H9 (cell line): ENCODE results near the gene TMEM229B. TPM values are rescaled to one million over a fixed set of nuclear protein-coding genes. Genes with fewer than 3 reads are reported as not detected.

Experiments
- DNase-seq: peaks from one replicate; pipeline ENCODE4 v3.0.0-alpha.2; 2017
- H2AFZ ChIP-seq: one replicate; pipeline ENCODE4 v1.6.1; 2013; ENCODE audit warnings: mild to moderate bottlenecking, low read length, control low read depth, moderate library complexity
- H2AK5ac ChIP-seq: 2 replicates; pipeline ENCODE4 v1.6.1; 2013; ENCODE audit warnings: low read length, control low read depth, mixed read lengths; ENCODE audit not compliant: insufficient read length
- H2BK120ac ChIP-seq: one replicate; pipeline ENCODE4 v1.6.1; 2013; ENCODE audit warnings: low read depth, mild to moderate bottlenecking, low read length, control low read depth, inconsistent platforms; ENCODE audit not compliant: poor library complexity, severe bottlenecking
- H2BK12ac ChIP-seq: 2 replicates; pipeline ENCODE4 v1.6.1; 2013; ENCODE audit warnings: low read length, control low read depth, mixed read lengths, low read depth; ENCODE audit not compliant: insufficient read length
- H2BK15ac ChIP-seq: 2 replicates; pipeline ENCODE4 v1.6.1; 2013; ENCODE audit warnings: low read depth, low read length, control low read depth
- H2BK20ac ChIP-seq: one replicate; pipeline ENCODE4 v1.6.1; 2013; ENCODE audit warnings: low read depth, mild to moderate bottlenecking, low read length, control low read depth, inconsistent platforms; ENCODE audit not compliant: poor library complexity, severe bottlenecking
- H2BK5ac ChIP-seq: 2 replicates; pipeline ENCODE4 v1.6.1; 2013; ENCODE audit warnings: low read length, control low read depth, mixed read lengths; ENCODE audit not compliant: insufficient read length
- H3K14ac ChIP-seq: 2 replicates; pipeline ENCODE4 v1.6.1; 2013; ENCODE audit warnings: low read length, control low read depth; ENCODE audit not compliant: insufficient read depth
- H3K18ac ChIP-seq: 2 replicates; pipeline ENCODE4 v1.6.1; 2013; ENCODE audit warnings: low read depth, mild to moderate bottlenecking, mixed read lengths, low read length, control low read depth; ENCODE audit not compliant: insufficient read length
- H3K23ac ChIP-seq: 2 replicates; pipeline ENCODE4 v1.6.1; 2013; ENCODE audit warnings: low read length, control low read depth, mixed read lengths, low read depth; ENCODE audit not compliant: insufficient read length
- H3K23me2 ChIP-seq: 2 replicates; pipeline ENCODE4 v1.6.1; 2013; ENCODE audit warnings: low read depth, mild to moderate bottlenecking, mixed read lengths, low read length, control low read depth; ENCODE audit not compliant: insufficient read length, poor library complexity, severe bottlenecking
- H3K27ac ChIP-seq: 2 replicates; pipeline ENCODE4 v1.5.1; 2013; ENCODE audit warnings: low read length, control low read depth, mixed read lengths, low read depth; ENCODE audit not compliant: insufficient read length
- H3K27me3 ChIP-seq: 2 replicates; pipeline ENCODE4 v1.6.1; 2013; ENCODE audit warnings: low read length, control low read depth, inconsistent platforms; ENCODE audit not compliant: insufficient read depth
- H3K4ac ChIP-seq: 2 replicates; pipeline ENCODE4 v1.6.1; 2013; ENCODE audit warnings: low read depth, mild to moderate bottlenecking, control low read depth, inconsistent platforms, low read length, moderate library complexity
- H3K4me1 ChIP-seq: 2 replicates; pipeline ENCODE4 v1.6.1; 2013; ENCODE audit warnings: low read length, control low read depth, inconsistent platforms; ENCODE audit not compliant: insufficient read depth
- H3K4me2 ChIP-seq: 2 replicates; pipeline ENCODE4 v1.6.1; 2013; ENCODE audit warnings: low read length, control low read depth, mixed read lengths; ENCODE audit not compliant: insufficient read length, insufficient read depth
- H3K56ac ChIP-seq: 2 replicates; pipeline ENCODE4 v1.6.1; 2013; ENCODE audit warnings: low read depth, mild to moderate bottlenecking, mixed read lengths, low read length, control low read depth; ENCODE audit not compliant: insufficient read length
- H3K79me1 ChIP-seq: 2 replicates; pipeline ENCODE4 v1.6.1; 2013; ENCODE audit warnings: low read depth, mild to moderate bottlenecking, moderate library complexity, low read length, control low read depth, inconsistent platforms; ENCODE audit not compliant: insufficient read depth, poor library complexity, severe bottlenecking
- H3K79me2 ChIP-seq: 2 replicates; pipeline ENCODE4 v1.6.1; 2013; ENCODE audit warnings: low read length, control low read depth, inconsistent platforms; ENCODE audit not compliant: insufficient read depth
- H3K9ac ChIP-seq: 2 replicates; pipeline ENCODE4 v1.6.1; 2013; ENCODE audit warnings: low read length, control low read depth, mixed read lengths; ENCODE audit not compliant: insufficient read length; ENCODE audit errors: extremely low read depth
- H3K9me3 ChIP-seq: one replicate; pipeline ENCODE4 v1.6.1; 2013; ENCODE audit warnings: low read depth, low read length, inconsistent platforms; ENCODE audit not compliant: control insufficient read depth
- H3T11ph ChIP-seq: one replicate; pipeline ENCODE4 v1.6.1; 2013; ENCODE audit warnings: mild to moderate bottlenecking, low read length, control low read depth, inconsistent platforms
- H4K20me1 ChIP-seq: one replicate; pipeline ENCODE4 v1.6.1; 2013; ENCODE audit not compliant: control insufficient read depth, insufficient read length, insufficient read depth
- H4K5ac ChIP-seq: 2 replicates; pipeline ENCODE4 v1.6.1; 2013; ENCODE audit warnings: low read depth, mild to moderate bottlenecking, mixed read lengths, low read length, control low read depth; ENCODE audit not compliant: insufficient read length
- H4K8ac ChIP-seq: replicated peaks from 2 replicates; pipeline ENCODE4 v1.6.1; 2013; ENCODE audit warnings: low read length, control low read depth, mixed read lengths, low read depth; ENCODE audit not compliant: insufficient read length
- H4K91ac ChIP-seq: 2 replicates; pipeline ENCODE4 v1.6.1; 2013; ENCODE audit warnings: low read depth, mild to moderate bottlenecking, moderate library complexity, mixed read lengths, low read length, control low read depth; ENCODE audit not compliant: insufficient read length
- H3K27ac Mint-ChIP-seq, 3 experiments: 2 replicates in 2 of 3; 3 replicates in 1 of 3; pipeline ENCODE4 v1.8.0; 2020 to 2021; ENCODE audit warnings: mixed read lengths in 3 of 3, mild to moderate bottlenecking in 1 of 3, moderate library complexity in 1 of 3
- H3K27me3 Mint-ChIP-seq: 2 replicates; pipeline ENCODE4 v1.8.0; 2021; ENCODE audit warnings: low read depth, mild to moderate bottlenecking, moderate library complexity, mixed read lengths
- H3K36me3 Mint-ChIP-seq, 3 experiments: 2 replicates in 2 of 3; 3 replicates in 1 of 3; pipeline ENCODE4 v1.8.0; 2020 to 2021; ENCODE audit warnings: low read depth in 3 of 3, mixed read lengths in 3 of 3; ENCODE audit not compliant: insufficient read depth in 1 of 3
- H3K4me1 Mint-ChIP-seq, 2 experiments: 2 replicates each; pipeline ENCODE4 v1.8.0; 2020; ENCODE audit warnings: mixed read lengths in 2 of 2
- H3K4me3 Mint-ChIP-seq, 2 experiments: 2 replicates in 1 of 2; 3 replicates in 1 of 2; pipeline ENCODE4 v1.8.0; 2020 to 2021; ENCODE audit warnings: mild to moderate bottlenecking in 2 of 2, mixed read lengths in 2 of 2, moderate library complexity in 1 of 2
- H3K9me3 Mint-ChIP-seq, 2 experiments: 2 replicates in 1 of 2; 3 replicates in 1 of 2; pipeline ENCODE4 v1.8.0; 2020; ENCODE audit warnings: mild to moderate bottlenecking in 2 of 2, mixed read lengths in 2 of 2, moderate library complexity in 1 of 2
- WGBS: extraction: QIAGEN DNeasy Blood & Tissue Kit; methylation state at CpG from one replicate; pipeline ENCODE4 v1.1.7; 2013; ENCODE audit warnings: missing lambda C conversion rate, low lambda C conversion rate, mixed read lengths; ENCODE audit not compliant: insufficient read length; ENCODE audit errors: extremely low coverage; 5-methylcytosine and 5-hydroxymethylcytosine counted together
- total RNA-seq: library from RNA; stranded (reverse); gene quantifications from 2 replicates; pipeline ENCODE4 v1.2.1, GENCODE V29; 2021
- TF ChIP-seq, protein P1 (sequence below): fragments of 200-600 bp; sonication (generic); conservative IDR thresholded peaks from 3 replicates; pipeline ENCODE4 v1.8.0; 2021; ENCODE audit warnings: antibody characterized with exemption, mild to moderate bottlenecking

Gene TMEM229B
- total RNA-seq, 1 experiment from 2014 or later = 0.24 TPM

GRCh38 chr14:67447033-67447381, 41.5 kb downstream of the TMEM229B start:
- no peak overlapping the region for H2AFZ ChIP-seq
- no peak overlapping the region for H3K27ac ChIP-seq
- H4K8ac ChIP-seq = no peak overlapping the region
- H2BK12ac ChIP-seq = no peak overlapping the region
- Mint-ChIP-seq H3K27ac (peak overlapping the region in 1 of 3 experiments; percentile 39; a peak in 1 of 7 replicates), H3K36me3 (peaks cover 12 to 21% (median 12%) of the 10 kb centered on the region in 3 experiments), H3K4me1 (peaks cover 38 to 47% of the 10 kb centered on the region in 2 experiments), H3K9me3 (peaks cover 25 to 32% of the 10 kb centered on the region in 2 experiments), H3K27me3 (peaks cover 3% of the 10 kb centered on the region), H3K4me3 (no peak overlapping the region)
- no peak overlapping the region for H3K23ac ChIP-seq
- H2AK5ac ChIP-seq = no peak overlapping the region
- H3K18ac ChIP-seq = no peak overlapping the region
- H3K14ac ChIP-seq = no peak overlapping the region
- H3K9ac ChIP-seq = no peak overlapping the region
- no peak overlapping the region for H3K4ac ChIP-seq
- H4K20me1 ChIP-seq = no peaks in the 10 kb centered on the region
- no CpG with 5 or more reads among the region's 1 CpG for whole genome bisulfite sequencing
- H3K4me1 ChIP-seq = peaks cover 15% of the 10 kb centered on the region
- no peak overlapping the region for H4K91ac ChIP-seq
- H3K27me3 ChIP-seq = no peaks in the 10 kb centered on the region
- H3K79me1 ChIP-seq = no peaks in the 10 kb centered on the region
- H3K4me2 ChIP-seq = no peak overlapping the region
- TF ChIP-seq, protein P1, sequence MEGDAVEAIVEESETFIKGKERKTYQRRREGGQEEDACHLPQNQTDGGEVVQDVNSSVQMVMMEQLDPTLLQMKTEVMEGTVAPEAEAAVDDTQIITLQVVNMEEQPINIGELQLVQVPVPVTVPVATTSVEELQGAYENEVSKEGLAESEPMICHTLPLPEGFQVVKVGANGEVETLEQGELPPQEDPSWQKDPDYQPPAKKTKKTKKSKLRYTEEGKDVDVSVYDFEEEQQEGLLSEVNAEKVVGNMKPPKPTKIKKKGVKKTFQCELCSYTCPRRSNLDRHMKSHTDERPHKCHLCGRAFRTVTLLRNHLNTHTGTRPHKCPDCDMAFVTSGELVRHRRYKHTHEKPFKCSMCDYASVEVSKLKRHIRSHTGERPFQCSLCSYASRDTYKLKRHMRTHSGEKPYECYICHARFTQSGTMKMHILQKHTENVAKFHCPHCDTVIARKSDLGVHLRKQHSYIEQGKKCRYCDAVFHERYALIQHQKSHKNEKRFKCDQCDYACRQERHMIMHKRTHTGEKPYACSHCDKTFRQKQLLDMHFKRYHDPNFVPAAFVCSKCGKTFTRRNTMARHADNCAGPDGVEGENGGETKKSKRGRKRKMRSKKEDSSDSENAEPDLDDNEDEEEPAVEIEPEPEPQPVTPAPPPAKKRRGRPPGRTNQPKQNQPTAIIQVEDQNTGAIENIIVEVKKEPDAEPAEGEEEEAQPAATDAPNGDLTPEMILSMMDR = no peak
- no peak overlapping the region for H4K5ac ChIP-seq
- no peak overlapping the region for H2BK20ac ChIP-seq
- H2BK120ac ChIP-seq = no peak overlapping the region
- H2BK5ac ChIP-seq = no peak overlapping the region
- H3K56ac ChIP-seq = no peak overlapping the region
- H2BK15ac ChIP-seq = no peak overlapping the region
- H3K79me2 ChIP-seq = 0 out of 2 replicates have a peak, but pooled peaks cover 1% of the 10 kb centered on the region
- DNase-seq = no peak
- no peak overlapping the region for H3T11ph ChIP-seq
- no peaks in the 10 kb centered on the region for H3K23me2 ChIP-seq
- H3K9me3 ChIP-seq = peaks cover 5% of the 10 kb centered on the region
